Activated effector memory CD4-positive, alpha-beta T cell treated with anti-CD3 and anti-CD28 coated beads, Interleukin-2, amount 50 U/mL, for 16 hours (primary cell): ENCODE results near the gene ABCB1.
"Not testable (repeated sequence)": the region's sequence is repeated elsewhere in the genome, so short reads cannot be mapped to it uniquely, and the experiment has no call there.

ENCODE experiments used
- DNase-seq: peaks from one replicate; pipeline ENCODE4 v3.0.0-alpha.2; 2020

The ABCB1 gene

DNA sequence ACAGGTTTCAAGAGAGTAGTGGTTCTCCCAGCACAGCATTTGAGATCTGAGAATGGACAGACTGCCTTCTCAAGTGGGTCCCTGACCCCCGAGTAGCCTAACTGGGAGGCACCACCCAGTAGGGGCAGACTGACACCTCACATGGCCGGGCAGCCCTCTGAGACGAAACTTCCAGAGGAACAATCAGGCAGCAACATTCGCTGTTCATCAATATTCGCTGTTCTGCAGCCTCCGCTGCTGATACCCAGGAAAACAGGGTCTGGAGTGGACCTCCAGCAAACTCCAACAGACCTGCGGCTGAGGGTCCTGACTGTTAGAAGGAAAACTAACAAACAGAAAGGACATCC lies 135.2 kb downstream of the ABCB1 start:
- DNase-seq = not testable (repeated sequence)

DNA sequence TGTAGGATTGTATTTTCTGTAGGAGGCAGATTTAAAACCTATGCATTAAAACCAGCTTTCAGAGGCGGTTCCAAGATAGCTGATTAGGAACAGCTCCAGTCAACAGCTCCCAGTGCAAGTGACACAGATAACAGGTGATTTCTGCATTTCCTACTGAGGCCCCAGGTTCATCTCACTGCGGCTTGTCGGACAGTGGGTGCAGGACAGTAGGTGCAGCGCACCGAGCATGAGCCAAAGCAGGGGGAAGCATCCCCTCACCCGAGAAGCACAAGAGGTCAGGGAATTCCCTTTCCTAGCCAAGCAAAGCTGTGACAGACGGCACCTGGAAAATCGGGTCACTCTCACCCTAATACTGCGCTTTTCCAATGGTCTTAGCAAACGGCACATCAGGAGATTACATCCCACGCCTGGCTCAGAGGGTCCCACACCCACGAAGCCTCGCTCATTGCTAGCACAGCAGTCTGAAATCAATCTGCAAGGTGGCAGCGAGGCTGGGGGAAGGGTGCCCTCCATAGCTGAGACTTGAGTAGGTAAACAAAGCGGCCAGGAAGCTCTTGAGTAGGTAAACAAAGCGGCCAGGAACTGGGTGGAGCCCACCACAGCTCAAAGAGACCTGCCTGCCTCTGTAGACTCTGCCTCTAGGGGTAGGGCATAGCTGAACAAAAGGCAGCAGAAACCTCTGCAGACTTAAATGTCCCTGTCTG lies 135.7 kb downstream of the ABCB1 start:
- DNase-seq = not testable (repeated sequence)

DNA sequence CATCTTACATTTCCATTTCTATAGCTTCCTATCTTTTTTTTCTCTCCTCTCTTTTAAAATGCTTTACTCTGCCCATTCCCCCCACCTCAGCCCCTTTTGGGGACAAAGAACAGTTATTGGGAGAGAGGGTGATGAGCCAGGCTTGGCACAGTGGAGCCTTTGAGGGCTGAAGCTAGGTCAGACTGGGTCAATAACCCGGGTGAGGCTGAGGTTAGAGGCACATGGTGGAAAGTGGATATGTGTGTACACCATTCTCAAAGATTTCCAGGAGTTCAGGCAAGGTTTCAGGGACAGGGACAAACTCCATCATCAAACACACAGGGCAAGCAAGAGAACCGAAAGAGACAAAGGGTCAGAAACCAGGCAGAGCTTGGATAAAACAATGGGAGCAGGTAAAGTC lies 136.7 kb downstream of the ABCB1 start:
- DNase-seq = no peak

DNA sequence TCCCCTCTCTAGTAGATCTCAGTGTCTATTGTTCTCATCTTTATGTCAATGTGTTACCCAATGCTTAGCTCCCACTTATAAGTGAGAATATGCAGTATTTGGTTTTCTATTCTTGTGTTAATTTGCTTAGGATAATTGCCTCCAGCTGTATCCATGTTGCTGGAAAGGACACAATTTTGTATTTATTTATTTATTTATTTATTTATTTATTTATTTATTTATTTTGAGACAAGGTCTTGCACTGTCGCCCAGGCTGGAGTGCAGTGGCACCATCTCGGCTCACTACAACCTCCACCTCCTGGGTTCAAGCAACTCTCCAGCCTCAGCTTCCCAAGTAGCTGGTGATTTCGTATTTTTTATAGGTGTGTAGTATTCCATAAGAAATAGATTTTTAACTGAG lies 140.2 kb downstream of the ABCB1 start:
- not testable (repeated sequence) for DNase-seq

DNA sequence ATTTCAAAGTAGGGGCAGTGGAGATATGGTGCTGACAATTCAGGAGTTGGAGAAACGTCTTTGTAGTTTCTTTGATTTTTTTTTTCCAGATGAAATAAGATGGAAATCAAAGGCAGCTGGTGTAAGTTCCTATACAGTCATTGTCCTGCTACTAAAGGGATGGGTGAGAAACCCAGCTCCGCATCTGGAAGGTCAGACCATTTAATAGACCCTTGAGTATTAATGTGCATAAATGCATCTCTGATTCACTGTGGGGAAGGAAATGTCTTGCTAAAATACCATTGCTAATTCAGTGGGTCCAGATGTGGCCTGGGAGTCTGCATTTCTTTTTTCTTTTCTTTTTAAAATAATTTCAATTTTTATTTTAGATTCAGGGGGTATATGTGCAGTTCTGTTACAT lies 140.7 kb downstream of the ABCB1 start:
- DNase-seq = no peak

DNA sequence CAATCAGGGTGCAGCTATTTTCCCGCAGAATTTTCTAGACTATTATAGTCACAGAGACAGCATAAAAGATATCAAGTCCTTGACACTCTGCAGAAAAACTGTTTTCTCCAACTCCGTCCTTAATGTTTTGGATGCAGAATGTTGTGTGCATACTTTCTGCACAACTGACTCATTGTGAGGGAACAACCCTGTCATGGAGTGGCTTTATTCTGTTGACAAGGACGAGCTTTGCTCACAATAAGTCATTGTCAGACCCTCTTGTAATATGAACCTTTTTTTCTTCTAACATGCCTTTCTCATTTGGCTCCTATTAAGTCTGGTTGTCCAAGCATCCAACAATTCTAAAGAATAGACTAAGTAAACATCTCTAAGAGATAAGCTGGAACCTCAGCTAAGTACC lies 142.5 kb downstream of the ABCB1 start:
- DNase-seq = no peak

DNA sequence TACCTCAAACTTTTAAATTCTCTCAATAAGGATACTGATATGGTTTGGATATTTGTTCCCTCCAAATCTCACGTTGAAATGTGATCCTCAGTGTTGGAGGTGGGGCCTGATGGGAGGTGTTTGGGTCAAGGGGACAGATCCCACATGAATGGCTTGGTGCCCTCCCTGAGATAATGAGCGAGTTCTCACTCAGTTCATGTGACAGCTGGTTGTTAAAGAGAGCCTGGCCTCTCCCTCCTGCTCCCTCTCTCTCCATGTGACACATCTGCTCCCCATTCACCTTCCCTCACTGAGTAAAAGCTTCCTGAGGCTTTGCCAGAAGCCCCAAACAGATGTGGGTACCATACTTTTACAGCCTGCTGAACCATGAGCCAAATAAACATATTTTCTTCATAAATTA lies 144.4 kb downstream of the ABCB1 start:
- DNase-seq = no peak
